Gastrocnemius medialis (tissue), 4 donors: ENCODE data around the gene NPS. TPM values are rescaled to one million over a fixed set of nuclear protein-coding genes. Genes with fewer than 3 reads are reported as not detected.

Experiments
- ATAC-seq, 2 donors: fragments of 150-250 bp; one replicate each; pipeline ENCODE4 v1.9.1; 2016
- DNase-seq, 2 donors: peaks; one replicate each; pipeline ENCODE4 v3.0.0-alpha.2; 2019
- H3K27ac ChIP-seq, 4 donors: fragments of 200-600 bp; sonication (generic); 1 replicate in 1 of 4; 2 replicates in 3 of 4; pipeline ENCODE4 v1.5.1; 2016 to 2018; ENCODE audit warnings: mild to moderate bottlenecking in 2 of 4, moderate library complexity in 1 of 4
- H3K27me3 ChIP-seq, 3 donors: fragments of 200-600 bp; sonication (generic) in 2 of 3; 1 replicate in 1 of 3; 2 replicates in 2 of 3; pipeline versions ENCODE4 v1.5.1 to v1.6.0; 2016 to 2019; ENCODE audit warnings: mild to moderate bottlenecking in 1 of 3, moderate library complexity in 1 of 3
- H3K36me3 ChIP-seq, 2 donors: fragments of 200-600 bp; sonication (generic) in 1 of 2; one replicate each; pipeline ENCODE4 v1.5.1; 2017 to 2018
- H3K4me1 ChIP-seq, 2 donors: fragments of 200-600 bp; sonication (generic) in 1 of 2; one replicate each; pipeline ENCODE4 v1.5.1; 2016 to 2017; ENCODE audit warnings: mild to moderate bottlenecking in 2 of 2
- H3K4me3 ChIP-seq, 4 donors: fragments of 200-600 bp; sonication (generic) in 3 of 4; 1 replicate in 1 of 4; 2 replicates in 3 of 4; pipeline ENCODE4 v1.5.1; 2016 to 2019; ENCODE audit warnings: mild to moderate bottlenecking in 2 of 4
- H3K9me3 ChIP-seq, 3 donors: fragments of 200-600 bp; sonication (generic) in 2 of 3; 1 replicate in 1 of 3; 2 replicates in 2 of 3; pipeline ENCODE4 v1.5.1; 2016 to 2019
- POLR2A ChIP-seq, 2 donors: fragments of 450-650 bp; IDR thresholded peaks; one replicate each; pipeline ENCODE4 v1.6.1; 2017; ENCODE audit warnings: antibody characterized with exemption in 2 of 2, mild to moderate bottlenecking in 2 of 2, moderate library complexity in 2 of 2
- in situ Hi-C, 4 donors: fragments of 200-750 bp; cut with MboI; loops; one replicate each; pipeline versions ENCODE4 v1.15.0 to v1.8.0; 2017; ENCODE audit warnings: low sequenced_read_pairs in 4 of 4
- intact Hi-C: fragments of 100-400 bp; cut with DNase I; formaldehyde crosslinking; loops from one replicate; pipeline ENCODE4 v1.15.1; 2023; ENCODE audit warnings: low total_unique reads
- total RNA-seq, 4 donors: library from RNA; depleted of rRNA; stranded (reverse); fragments of >200 nt; gene quantifications; one replicate each; pipeline versions ENCODE4 v1.1.0 to v1.2.3, GENCODE V29; 2016
- TF ChIP-seq, protein P1 (sequence below), 5 experiments: fragments of 450-650 bp in 3 of 5; fragments of 200-600 bp in 2 of 5; sonication (generic) in 2 of 5; IDR thresholded peaks in 4 of 5; conservative IDR thresholded peaks in 1 of 5; 1 replicate in 4 of 5; 2 replicates in 1 of 5; pipeline ENCODE4 v1.5.1; 2016 to 2019; ENCODE audit warnings: antibody characterized with exemption in 5 of 5, mild to moderate bottlenecking in 3 of 5, moderate library complexity in 3 of 5

The NPS gene
- total RNA-seq, 4 donors from 2014 or later, result not detected

DNA sequence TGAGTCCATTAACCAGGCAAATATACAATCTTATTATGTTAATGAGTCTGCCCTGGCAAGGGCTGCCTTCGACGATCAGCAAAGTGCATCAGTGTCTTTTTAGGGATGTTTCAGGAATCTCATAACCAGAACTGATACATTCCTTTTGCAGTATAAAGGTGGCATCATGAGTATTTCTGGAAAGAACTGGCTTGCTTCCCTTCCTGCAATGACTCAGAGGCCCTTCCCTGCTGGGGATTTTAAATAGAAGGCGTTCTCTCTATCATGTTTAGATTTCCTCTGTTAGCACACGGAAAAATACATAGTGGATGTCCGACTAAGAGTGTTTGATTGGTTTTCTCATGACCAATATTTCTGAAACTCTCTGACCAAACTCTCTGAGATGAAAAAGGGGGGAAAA lies 1.8 kb downstream of the NPS start:
- Histone ChIP-seq H3K27me3 (no peaks in the 10 kb centered on the region), H3K9me3 (no peaks in the 10 kb centered on the region), H3K4me1 (no peaks in the 10 kb centered on the region), H3K36me3 (no peaks in the 10 kb centered on the region), H3K27ac (no peak overlapping the region), H3K4me3 (no peak overlapping the region)
- DNase-seq (no peak), ATAC-seq (no peak)
- in situ Hi-C loops, result no loop called here
- intact Hi-C loops, result no loop called here
- TF ChIP-seq POLR2A (IDR thresholded peaks at IDR 0.05), result no peak
- TF ChIP-seq, protein P1, sequence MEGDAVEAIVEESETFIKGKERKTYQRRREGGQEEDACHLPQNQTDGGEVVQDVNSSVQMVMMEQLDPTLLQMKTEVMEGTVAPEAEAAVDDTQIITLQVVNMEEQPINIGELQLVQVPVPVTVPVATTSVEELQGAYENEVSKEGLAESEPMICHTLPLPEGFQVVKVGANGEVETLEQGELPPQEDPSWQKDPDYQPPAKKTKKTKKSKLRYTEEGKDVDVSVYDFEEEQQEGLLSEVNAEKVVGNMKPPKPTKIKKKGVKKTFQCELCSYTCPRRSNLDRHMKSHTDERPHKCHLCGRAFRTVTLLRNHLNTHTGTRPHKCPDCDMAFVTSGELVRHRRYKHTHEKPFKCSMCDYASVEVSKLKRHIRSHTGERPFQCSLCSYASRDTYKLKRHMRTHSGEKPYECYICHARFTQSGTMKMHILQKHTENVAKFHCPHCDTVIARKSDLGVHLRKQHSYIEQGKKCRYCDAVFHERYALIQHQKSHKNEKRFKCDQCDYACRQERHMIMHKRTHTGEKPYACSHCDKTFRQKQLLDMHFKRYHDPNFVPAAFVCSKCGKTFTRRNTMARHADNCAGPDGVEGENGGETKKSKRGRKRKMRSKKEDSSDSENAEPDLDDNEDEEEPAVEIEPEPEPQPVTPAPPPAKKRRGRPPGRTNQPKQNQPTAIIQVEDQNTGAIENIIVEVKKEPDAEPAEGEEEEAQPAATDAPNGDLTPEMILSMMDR (IDR thresholded peaks at IDR 0.05 in 4 of 5, conservative IDR thresholded peaks at IDR 0.05 in 1 of 5), result no peak

DNA sequence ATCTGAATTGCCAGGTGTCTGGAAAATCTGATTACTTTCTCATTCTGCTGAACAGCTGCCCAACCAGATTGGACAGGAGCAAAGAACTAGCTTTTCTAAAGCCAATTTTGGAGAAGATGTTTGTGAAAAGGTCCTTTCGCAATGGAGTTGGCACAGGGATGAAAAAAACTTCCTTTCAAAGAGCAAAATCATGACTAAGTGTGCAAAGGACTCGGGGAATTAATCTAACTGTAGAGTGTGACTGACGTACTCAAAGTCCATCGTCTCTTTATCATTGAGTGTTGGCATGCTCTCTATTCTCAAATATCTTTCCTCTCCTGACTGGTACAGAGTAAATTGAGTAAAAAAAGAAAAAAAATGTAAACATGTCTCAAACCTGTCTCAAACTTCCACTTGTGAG lies 3.3 kb downstream of the NPS start:
- DNase-seq (no peak), ATAC-seq (no peak)
- intact Hi-C loops, result no loop called here
- Histone ChIP-seq H3K36me3 (no peaks in the 10 kb centered on the region), H3K9me3 (no peaks in the 10 kb centered on the region), H3K4me3 (no peak overlapping the region), H3K4me1 (no peaks in the 10 kb centered on the region), H3K27ac (no peak overlapping the region), H3K27me3 (no peaks in the 10 kb centered on the region)
- in situ Hi-C loops, result no loop called here
- TF ChIP-seq POLR2A (IDR thresholded peaks at IDR 0.05), result no peak
- TF ChIP-seq, protein P1 (IDR thresholded peaks at IDR 0.05 in 4 of 5, conservative IDR thresholded peaks at IDR 0.05 in 1 of 5), result no peak

DNA sequence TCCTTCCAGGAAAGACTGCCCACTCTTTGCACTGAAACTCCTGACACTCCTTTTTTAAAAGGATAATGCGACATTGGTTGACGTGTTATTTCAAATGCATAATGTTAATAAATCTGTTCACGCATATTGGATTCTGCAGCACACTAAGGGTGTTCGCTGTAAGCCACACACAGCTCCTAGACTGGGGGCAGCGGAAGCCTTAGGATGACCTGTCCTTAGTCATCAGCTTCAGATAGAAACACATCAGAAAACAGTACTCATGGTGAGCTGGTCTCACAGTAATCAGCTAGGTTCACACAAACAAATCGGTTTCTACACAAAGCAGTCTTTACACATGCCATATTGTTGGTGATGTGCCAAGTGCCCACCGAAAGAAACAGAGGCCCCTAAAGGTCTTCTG lies 4.3 kb downstream of the NPS start:
- in situ Hi-C loops (no loop called here), intact Hi-C loops (no loop called here)
- Histone ChIP-seq H3K27ac (no peak overlapping the region), H3K27me3 (no peaks in the 10 kb centered on the region), H3K4me1 (no peaks in the 10 kb centered on the region), H3K36me3 (no peaks in the 10 kb centered on the region), H3K9me3 (no peaks in the 10 kb centered on the region), H3K4me3 (no peak overlapping the region)
- ATAC-seq, result no peak
- no peak for TF ChIP-seq POLR2A (IDR thresholded peaks at IDR 0.05)
- TF ChIP-seq, protein P1 (IDR thresholded peaks at IDR 0.05 in 4 of 5, conservative IDR thresholded peaks at IDR 0.05 in 1 of 5), result no peak
- DNase-seq, result no peak

DNA sequence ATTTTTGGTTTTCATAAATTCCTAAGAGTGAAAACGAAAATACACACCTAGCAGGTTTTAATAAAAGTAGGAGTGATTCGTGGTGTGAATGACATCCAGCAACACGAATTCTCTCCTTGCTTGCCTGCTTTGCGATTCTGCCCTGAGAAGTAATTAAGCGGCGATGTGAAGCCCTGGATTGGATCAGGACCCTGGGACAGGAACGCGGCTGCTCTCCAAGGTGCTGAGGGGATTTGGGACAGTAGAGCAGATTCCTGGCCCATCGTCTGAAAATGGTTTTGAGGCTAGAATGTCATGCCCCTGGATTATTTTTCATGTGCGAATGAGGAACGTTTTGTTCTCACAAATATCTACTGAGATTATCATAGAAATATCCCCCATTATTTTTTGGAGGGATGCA lies 7.8 kb downstream of the NPS start:
- H3K4me3 ChIP-seq, result no peak overlapping the region
- no peaks in the 10 kb centered on the region for H3K27me3 ChIP-seq
- in situ Hi-C loops, result no loop called here
- no peak overlapping the region for H3K27ac ChIP-seq
- H3K4me1 ChIP-seq, result no peaks in the 10 kb centered on the region
- DNase-seq (no peak), ATAC-seq (no peak)
- intact Hi-C loops, result no loop called here
- no peaks in the 10 kb centered on the region for H3K36me3 ChIP-seq
- TF ChIP-seq POLR2A (IDR thresholded peaks at IDR 0.05), result no peak
- TF ChIP-seq, protein P1 (IDR thresholded peaks at IDR 0.05 in 4 of 5, conservative IDR thresholded peaks at IDR 0.05 in 1 of 5), result no peak
- no peaks in the 10 kb centered on the region for H3K9me3 ChIP-seq

DNA sequence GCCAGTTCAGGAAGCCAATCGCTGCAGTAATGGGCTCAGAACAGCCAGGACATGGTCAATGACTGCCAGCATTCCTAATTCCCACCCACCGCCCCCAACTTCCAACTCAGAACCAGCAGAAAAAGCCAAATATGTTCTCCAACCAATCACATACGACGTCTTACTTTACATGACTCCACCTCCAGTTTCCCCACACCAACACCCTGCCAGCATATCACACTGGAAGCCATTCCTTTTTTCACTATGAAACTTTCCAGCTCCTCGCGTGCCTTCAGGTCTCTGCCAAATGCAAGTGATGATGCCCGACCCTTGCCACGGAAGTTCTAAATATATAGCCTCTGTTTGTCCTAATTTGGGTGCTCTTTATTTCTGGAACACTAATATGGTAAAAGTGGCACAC lies 12.5 kb downstream of the NPS start:
- no peaks in the 10 kb centered on the region for H3K36me3 ChIP-seq
- intact Hi-C loops, result no loop called here
- ATAC-seq (no peak), DNase-seq (no peak)
- no peak overlapping the region for H3K27ac ChIP-seq
- no peak overlapping the region for H3K4me3 ChIP-seq
- TF ChIP-seq, protein P1 (IDR thresholded peaks at IDR 0.05 in 4 of 5, conservative IDR thresholded peaks at IDR 0.05 in 1 of 5), result no peak
- TF ChIP-seq POLR2A (IDR thresholded peaks at IDR 0.05), result no peak
- no peaks in the 10 kb centered on the region for H3K27me3 ChIP-seq
- no peaks in the 10 kb centered on the region for H3K9me3 ChIP-seq
- no peaks in the 10 kb centered on the region for H3K4me1 ChIP-seq
- in situ Hi-C loops, result no loop called here
